Bone marrow (tissue), 2 donors: Measurements from ENCODE around the gene POP5.
A peak's percentile ranks its signal among the peaks of the same experiment; 100 is the strongest.

Experiments used
- DNase-seq, 2 donors: peaks; one replicate each; lab custom pipeline; 2025; lab: John Stamatoyannopoulos, UW

Gene POP5

GRCh38 chr12:120588948-120589930, 8.0 kb upstream of the POP5 start:
- DNase-seq = no peak

DNA sequence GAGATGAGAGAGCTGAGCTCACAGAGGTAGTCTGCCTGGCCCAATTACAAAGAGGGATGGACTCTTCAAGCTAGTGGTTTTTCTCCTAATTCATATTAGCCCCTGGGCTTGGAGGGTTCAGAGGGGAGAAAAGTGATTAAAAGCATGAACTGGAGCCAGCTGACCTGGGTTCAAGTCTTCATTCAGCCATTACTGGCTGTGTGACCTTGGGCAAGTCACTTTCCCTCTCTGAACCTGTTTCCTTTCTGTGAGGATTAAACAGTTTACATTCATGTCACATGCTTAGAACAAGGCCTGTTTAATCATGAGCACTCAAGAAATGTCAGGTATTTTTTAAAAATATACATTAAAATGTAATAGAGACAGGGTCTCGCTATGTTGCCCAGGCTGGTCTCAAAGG, 7.2 kb upstream of the POP5 start:
- no peak for DNase-seq

DNA sequence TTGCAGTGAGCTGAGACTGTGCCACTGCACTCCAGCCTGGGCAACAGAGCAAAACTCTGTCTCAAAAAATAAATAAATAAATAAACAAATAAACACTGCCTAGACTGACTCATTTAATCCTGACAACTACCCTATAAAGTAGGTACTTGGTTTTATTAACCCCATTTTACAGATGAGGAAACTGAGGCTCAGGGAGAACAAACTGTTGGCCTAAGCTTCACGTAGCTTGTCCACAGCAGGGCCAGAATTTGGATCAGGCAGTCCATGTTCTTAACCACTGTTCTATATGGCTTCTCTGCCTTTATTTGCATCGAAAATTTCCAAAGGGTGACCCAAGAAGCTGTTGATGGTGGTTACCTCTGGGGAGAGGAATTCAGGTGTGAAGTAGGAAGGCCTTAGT, 5.7 kb upstream of the POP5 start:
- no peak for DNase-seq

GRCh38 chr12:120586206-120586605, 5.0 kb upstream of the POP5 start:
- no peak for DNase-seq

GRCh38 chr12:120584343-120585149, 3.3 kb upstream of the POP5 start:
- peak in 1 of 2 donors; percentile 20 for DNase-seq

GRCh38 chr12:120583478-120584030, 2.4 kb upstream of the POP5 start:
- peak; percentile 68 to 73 for DNase-seq

GRCh38 chr12:120581998-120582397, 796 bp upstream of the POP5 start:
- no peak for DNase-seq

DNA sequence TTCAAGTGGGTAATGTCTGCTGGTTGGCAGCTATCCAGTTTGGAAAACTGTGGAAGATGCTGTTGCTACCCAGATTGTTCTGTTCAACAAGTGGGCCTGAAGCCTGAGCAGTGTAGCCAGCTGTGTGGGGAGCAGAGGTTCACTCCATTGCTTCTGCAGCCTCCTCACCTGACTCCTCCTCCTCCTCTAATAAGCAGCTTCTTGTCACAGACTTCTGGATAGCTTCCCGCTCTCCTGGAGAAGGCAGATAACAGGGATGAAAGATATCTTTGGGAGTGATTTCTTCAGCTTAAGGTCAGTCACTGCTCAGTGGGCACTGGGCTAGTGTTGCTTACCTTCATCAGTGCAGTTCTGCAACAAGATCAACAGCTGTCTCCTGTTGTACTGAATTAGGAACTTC, 2.0 kb downstream of the POP5 start:
- no peak for DNase-seq

GRCh38 chr12:120574106-120574505, 7.1 kb downstream of the POP5 start:
- DNase-seq = no peak

DNA sequence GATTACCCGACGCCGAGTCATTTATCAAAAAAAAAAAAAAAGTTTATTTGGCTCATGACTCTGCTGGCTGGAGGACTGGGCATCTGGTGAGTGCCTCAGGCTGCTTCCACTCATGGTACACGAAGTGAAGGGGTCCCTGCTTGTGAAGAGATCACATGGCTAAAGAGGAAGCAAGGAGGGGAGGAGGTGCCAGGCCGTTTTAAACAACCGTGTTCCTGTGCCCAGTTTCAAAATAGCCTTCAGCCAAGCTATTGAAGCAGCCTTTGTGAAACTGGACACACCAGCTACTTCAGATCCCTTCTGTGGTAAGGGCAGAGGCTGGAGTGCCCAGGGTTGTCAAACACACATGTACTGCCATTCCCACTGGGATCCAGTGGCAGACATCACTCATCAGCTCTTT, 7.6 kb downstream of the POP5 start:
- no peak for DNase-seq

DNA sequence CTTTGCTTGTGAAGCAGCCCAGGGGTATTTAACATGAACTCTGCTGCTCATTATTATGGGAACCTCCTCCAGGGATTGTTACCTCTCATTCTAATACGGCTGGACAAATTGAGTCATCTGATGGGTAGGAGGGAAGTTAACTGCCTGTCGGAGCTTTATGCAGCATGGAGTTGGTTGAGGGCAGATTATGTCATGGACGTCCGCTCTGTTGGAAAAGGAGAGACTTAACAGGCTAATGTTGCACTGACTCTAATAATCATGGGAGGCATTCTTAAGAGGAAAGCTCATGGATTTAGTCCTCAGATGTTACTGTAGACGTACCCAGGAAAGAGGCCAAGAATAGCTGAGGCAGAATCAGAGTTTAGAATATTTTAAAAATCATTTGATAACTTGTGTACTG, 9.9 kb downstream of the POP5 start:
- DNase-seq = no peak

- DNase-seq = no peak
Measured at GRCh38 chr12:120563495-120563894, 17.7 kb downstream of the POP5 start.

DNA sequence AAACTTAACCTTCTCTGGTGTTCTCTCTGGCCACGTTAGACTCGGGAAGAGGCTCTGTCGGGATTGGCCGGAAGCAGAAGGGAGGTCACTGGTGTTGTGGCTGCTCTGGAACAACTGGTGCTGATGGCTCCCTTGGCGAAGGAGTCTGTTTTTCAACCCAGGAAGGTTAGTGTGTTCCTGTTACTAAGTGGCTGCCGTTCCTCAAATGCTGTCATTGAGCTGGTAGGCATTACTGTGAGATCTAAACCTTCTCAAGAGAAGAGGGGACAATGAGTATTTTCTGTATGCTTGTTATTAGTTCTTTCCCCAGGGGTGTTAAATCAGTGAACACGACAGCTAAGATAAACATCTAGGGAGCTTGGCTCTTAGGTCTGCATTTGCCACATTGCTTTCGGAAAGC, 18.3 kb downstream of the POP5 start:
- DNase-seq = no peak

- DNase-seq = no peak
Measured at GRCh38 chr12:120557589-120557988, 23.6 kb downstream of the POP5 start.

- no peak for DNase-seq
Measured at GRCh38 chr12:120554678-120555077, 26.5 kb downstream of the POP5 start.

- no peak for DNase-seq
Measured at GRCh38 chr12:120546050-120546386, 35.2 kb downstream of the POP5 start.

- DNase-seq = no peak
Measured at GRCh38 chr12:120544691-120545090, 36.5 kb downstream of the POP5 start.

DNA sequence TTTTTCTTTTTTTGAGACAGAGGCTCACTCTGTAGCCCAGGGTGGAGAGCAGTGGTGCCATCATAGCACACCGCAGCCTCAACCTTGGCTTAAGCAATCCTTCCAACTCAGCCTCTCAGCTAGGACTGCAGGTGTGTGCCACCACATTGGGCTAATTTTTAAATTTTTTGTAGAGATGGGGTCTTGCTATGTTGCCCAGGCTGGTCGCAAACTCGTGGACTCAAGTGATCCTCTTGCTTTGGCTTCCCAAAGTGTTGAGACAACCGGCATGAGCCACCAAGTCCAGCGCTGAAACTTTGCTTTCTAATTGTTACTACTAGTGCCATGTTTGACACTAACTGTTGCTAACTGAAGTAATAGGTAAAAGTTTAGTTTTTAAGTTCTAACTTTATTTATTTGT, 39.0 kb downstream of the POP5 start:
- no peak for DNase-seq

GRCh38 chr12:120540445-120540844, 40.8 kb downstream of the POP5 start:
- no peak for DNase-seq

DNA sequence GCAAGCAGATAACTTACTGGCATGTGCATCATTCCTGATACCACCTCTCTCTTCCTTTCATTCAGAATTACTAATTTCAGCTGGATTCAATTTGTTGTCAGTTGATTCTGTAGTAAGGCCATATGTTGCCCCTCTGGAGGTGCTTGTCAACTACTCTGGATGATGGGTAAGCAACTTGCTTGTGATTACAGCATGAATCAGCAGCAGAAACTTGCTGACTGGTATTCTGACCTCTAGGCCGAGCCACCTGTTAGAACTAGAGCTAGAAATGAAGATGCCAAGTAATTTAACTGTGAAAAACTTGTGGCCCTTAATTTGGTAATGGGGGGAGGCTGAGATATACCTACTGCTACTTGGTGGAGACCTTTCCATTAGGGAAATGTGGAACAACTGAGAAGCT, 41.9 kb downstream of the POP5 start:
- DNase-seq = no peak

DNA sequence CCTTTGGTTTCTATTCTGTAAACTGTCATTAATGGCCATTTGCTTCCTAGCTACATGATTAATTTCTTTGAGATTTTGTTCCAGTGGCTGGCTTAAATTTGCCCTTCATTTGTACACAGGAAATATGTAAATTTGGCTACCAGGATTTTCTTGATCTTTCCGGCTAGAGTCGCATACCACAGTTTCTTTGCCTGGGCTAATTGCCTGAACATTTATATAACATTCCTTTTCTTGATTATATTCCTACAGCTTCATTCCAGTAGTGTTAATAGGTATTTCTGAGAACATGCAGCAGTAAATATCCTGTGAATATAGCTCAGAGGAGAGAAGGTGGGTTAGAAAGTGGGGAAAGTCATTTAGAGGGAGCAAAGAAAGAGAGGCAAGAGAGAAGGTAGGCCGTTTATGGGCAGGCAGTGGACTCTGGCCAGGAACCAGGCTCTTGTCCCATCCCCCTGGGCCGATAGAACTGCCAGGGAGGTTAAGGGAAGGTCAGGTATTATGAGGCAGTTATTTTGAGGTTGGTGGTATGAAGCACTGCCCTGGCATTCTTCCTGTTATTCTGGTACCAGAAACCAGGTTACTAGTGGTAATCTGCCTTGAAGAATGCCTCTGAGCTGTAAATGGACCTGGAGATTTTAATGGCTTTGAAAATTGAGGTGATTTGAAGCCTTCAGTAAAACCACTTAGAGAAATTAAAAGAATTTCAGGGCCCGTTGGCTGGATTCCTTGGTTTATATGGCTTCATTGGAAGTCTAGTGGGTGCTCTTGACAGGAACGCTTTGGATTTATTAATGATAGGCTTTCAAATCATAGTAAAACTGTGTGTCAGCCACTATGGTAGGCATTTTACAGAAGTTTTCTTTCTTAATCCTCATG, 42.7 kb downstream of the POP5 start:
- DNase-seq = no peak

- DNase-seq = no peak
Measured at GRCh38 chr12:120537856-120538220, 43.4 kb downstream of the POP5 start.
